Measurements from ENCODE around the gene HEMK1.

The HEMK1 gene

DNA sequence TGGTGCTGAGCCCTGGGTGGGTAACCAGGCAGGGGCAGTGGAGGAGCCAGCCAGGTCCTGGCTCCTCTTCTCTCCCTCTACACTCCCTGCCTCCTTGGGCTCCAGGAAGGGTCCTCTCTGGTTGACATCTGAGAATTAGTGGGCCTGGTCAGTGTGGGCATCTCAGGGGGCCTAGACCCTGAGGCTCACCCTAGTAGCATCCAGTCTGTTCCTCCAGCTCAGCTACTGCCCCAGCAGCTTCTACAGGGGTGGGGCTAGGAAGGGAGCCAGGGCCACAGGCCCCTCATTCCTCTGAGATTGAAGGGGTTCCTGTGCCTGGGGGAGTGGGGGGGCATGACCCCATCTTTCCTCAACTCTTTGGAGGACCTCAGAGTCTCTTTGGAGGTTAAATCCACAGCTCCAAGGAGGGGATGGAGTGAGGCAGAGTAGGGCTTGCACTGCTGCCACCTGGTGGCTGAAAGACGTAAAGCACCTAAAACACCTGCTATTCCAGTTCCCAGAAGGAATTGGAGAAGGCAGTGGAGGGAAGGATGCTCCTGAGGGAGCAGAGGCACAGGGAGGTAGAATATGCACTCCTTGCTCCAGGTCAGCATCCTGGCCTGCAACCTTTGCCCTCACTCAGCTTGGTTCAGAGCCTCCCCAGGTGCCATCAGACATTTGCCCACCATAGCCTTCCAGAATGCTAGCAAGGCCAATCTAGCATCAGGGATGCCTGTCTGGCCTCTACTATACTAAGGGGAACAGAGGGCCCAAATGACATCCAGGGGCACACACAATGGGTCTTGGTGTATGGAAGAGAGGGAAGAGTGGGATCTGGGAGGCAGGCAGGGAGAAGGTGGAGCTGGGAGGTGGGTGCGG lies 26.9 kb upstream of the HEMK1 start:
- peak; percentile 70 for DNase-seq (ENCODE audit: low read depth)

DNA sequence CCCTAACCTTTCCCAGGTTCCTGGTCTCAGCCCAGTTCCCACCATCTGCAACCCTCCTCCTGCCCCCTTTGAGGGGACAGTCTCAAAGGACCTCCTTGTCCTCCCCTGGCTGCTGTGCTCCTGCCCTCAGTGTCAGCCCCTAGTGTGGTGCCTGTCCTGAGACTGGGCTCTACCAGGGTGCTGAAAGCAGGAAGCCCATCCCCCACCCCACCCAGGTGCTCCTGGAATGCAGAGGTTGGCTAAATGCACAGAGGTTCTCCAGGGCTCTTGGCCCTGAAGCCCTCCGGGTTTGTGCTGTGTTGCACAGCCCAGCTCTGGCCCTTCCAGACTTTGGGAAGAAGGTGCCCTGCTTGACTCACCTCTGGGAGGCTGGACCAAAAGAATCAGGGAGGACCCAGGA lies 23.5 kb upstream of the HEMK1 start:
- DNase-seq (ENCODE audit: low read depth), result no peak

DNA sequence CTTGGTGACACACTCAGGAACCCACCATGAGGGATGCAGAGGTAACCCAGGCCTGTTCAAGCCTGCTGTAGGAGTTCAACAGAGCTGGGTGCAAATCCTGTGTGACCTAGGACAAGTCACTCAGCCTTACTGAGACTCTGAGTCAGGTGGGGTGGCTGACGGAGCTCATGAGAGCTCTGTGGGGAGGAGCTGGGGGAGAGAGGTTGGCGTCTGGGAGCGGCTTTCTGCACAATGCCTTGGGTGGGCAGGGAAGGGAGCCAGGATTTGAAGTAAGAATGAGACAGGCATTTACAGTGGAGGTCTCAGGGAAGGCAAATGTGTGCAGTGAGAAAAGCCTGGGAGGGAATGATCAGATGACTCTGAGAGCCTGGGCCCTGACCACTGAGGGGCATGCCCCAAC lies 20.1 kb upstream of the HEMK1 start:
- no peak for DNase-seq (ENCODE audit: low read depth)

DNA sequence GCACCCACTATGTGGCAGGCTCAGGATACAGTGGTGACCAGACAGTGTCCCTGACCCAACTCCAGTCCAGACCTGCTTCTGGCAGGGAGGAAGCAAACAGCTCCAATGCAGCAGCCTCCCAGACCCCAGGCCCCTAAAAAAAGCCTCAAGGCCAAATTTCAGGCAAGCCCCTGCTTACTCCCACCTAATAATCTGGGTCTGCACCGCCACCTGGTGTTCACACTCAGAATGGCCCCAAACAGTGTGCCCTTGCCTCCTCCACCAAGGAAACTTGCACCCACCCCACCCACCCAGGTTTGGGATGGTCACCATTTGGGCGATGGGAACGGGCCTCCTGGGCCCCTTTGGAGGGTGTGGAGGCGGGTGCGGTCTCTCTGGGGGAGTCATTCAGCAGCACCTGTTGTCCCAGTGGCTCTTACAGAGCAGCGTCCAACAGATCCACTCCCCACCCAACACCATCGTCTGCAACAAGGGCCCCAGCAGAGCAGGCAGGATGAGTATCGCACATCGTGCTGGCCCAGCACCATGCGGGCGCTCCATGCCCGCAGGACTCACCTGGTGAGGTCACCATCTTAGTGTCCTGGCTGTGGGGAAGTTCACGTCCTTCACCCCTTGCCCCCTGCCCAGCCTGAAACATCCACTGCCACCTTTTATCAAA lies 19.1 kb upstream of the HEMK1 start:
- peak; percentile 47 for DNase-seq (ENCODE audit: low read depth)

DNA sequence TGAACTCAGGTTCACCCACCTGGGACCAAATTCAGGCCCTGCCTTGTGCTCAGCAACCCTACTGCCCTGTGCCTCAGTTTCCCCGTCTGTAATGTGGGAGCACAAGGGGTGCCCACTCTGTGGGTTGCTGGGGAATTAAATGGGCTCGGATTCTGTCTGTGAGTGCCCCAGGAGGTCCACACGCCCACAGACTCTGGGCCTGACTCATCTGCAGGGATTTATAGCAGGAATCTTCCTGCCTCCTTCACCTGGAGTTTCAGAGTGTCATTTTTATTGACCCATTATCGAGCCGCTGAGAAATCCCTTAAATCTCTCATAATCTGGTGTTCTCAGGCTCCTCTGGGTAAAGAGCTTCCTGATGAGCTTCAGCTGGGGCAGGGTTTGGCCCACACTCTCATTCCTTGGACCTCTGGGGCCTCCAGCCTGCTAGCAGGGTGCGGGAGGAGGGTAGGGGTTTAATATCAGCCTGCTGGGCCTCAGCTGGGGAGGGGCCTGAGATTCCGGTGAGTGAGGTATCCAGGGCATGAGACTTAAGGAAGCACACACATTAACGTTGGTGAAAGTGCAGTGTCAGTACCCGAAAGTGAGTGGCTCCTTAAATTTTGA lies 18.2 kb upstream of the HEMK1 start:
- no peak for DNase-seq (ENCODE audit: low read depth)

DNA sequence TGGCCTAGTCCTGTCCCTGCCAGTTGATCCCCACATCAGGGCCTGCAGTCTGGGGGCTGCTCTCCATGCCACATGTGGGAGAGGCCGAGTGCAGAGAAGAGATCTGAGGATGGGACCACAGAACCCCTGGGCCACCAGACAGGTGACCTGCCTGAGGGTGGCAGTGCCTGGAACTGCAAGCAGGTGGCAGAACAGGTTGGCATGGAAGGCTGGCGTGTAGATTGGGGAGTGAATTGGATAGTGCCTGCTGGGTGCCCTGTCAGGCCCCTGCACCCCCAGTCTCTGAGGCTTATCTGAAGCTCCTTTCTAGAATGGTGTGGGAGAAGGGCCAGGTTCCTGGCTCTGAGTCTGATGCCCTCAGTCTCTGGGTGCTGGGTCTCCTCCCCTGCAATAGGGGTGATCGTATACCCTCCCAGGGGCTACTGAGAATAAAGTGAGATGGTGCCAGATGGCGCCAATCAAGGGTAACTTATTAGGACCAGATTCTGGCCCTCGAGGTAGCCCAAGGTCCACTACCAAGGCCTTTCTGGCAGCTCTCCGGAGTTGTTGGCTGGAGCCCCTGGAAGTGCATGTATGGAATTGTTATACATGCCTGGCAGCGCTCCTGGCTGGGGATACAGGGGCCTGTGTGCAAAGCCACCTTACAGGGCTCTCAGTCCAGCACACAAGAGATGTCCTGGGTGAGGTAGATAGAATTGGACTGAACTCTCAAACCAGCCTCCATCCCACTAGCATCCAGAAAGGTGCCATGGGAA lies 17.5 kb upstream of the HEMK1 start:
- no peak for DNase-seq (ENCODE audit: low read depth)

DNA sequence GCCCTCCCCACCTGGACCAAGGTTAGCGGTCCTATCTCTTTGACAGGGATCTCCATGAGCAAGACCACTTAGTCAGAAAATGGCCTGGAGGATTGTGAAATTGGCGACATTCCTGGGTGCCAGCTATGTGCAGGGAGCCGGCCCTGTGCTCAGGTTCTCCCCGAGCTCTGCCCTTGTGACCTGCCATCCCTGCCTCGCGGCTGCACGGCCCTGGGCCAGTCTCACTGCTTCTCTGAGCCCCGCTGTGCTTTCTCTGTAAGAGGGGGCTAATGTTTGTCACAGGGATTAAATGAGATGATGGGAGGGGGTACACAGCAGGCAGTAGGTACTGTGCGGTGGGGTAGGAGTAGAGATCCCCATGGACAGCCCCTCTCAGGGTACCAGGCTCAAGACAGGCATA lies 16.7 kb upstream of the HEMK1 start:
- no peak for DNase-seq (ENCODE audit: low read depth)

DNA sequence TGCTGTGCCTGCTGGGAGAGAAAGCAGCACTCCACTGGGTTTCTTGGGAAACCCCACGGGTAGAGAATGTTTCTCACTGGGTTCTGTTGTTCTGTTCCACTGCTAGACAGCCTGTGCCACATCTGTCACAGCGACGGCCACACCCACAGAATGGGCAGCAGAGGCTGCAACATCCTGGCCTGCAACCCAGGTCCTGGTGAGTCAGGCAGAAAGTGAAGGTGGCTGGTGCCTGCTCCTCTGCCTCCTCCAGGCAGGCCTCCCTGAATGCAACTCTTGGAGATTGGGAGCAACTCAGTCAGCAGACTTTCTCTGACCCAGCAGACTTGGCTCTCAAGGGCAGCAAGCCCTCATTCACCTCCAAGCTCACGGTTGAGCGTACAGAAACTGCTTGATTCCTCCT lies 14.8 kb upstream of the HEMK1 start:
- no peak for DNase-seq (ENCODE audit: low read depth)

DNA sequence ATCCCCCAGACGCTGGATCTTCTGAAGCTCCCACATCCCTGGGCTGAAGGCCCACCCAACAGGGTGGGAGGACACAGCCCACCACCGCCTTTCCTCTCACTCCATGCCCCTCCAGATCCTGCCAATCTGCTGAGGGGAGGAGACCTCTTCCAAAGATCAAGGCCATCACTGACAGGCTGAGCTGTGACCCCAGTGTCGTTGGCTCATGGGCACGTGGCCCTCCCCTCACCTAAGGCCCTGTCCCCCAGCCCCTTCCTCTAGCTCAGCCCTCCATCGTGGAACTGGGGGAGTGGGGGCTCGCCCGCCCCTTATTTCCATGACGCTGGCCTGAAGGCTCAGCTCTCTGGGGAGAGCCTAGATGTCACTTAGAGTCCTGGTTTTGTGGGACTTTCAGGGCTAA lies 12.2 kb upstream of the HEMK1 start:
- no peak for DNase-seq (ENCODE audit: low read depth)

DNA sequence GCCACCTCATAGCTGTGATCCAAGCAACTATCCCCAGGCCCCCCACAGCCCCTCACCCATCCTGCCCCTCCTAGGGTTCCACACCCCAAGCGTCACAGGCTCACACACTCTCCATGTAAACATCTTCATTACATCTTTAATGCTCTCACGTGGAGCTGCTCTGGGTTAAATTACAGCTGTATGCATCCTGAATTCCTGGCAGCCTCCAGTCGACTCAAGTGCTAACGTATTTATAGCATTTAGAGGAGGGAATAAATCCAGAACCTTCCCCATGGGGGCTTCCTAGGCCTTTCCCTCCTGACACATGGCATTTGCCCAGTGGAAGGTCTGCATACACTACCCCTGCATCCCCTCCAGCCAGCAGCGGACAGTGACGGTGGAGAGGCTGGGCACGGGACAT lies 11.4 kb upstream of the HEMK1 start:
- no peak for DNase-seq (ENCODE audit: low read depth)

DNA sequence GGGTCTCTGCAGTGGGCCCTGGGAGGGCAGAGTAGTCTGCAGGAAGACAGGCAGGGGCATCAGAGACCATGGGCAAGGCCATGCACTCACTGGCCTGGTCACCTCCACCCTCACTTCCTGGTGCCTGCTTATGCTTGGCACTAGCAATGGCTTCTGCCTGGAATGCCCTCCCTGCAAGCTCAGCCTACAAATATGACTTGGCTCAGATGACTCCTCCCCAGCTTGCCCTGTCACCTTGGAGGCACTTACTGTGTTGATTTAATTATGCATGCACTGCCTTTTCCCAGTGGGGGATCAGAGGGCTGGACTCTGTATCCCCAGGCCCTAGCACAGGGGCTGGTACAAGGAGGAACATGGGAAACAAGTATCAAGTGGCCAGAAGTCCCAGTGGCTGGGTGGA lies 9.6 kb upstream of the HEMK1 start:
- peak; percentile 59 for DNase-seq (ENCODE audit: low read depth)

DNA sequence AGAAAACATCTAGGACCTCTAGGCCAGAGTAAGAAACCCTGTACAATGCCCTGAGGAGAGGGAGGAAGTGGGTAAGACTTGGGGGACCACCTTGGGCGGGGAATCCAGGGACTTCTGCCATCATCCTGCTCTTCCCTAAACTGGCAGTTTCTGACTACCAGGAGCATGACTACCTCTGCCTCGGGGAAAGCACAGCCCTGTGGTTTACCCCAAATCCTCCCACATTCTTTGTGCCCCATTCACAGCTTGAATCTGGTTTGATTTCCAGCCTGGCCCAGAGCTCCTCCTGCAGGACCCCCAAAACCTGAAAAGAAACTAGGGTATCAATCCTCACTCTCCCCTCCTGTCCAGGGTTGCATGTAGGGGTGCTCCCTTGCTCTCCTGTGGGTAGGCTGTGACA lies 6.5 kb upstream of the HEMK1 start:
- DNase-seq (ENCODE audit: low read depth), result peak; percentile 91

DNA sequence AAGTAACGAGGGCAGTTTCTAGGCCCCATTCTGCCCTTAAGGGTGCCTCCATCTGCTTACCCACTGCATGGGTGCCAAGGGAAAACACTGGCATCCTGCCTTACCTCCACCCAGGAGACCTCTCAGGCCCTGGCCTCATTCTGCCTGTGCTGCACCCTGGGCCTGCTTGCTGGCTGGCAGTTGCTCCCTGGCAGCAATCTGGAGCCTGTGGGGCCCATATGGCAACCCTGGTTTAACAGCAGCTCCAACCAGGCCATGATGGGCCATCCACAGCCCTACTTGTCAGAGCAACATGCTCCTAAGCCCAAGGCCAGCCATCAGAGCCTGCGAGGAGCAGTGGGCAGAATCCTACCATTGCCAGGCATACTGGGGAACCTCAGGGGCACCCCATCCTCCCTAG lies 5.5 kb upstream of the HEMK1 start:
- no peak for DNase-seq (ENCODE audit: low read depth)

DNA sequence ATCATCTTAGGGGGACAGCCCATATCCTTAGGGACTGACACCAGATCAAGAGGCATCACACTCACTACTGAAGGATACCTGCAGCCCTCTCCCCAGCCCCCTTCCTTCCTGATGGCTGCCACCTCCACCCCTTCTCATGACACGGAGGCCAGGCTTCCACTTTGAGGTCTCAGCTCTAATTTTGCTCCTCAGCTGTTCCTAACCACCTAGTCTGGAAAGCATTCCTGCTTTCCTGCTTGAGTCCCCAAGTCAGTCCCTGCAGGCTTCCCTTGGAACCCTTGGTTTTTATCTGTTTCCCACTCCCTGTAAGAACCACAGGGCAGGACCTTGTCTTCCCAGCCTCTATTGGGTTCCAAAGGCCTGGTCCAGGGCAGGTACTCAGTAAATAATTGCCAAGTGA lies 5.0 kb upstream of the HEMK1 start:
- no peak for DNase-seq (ENCODE audit: low read depth)

DNA sequence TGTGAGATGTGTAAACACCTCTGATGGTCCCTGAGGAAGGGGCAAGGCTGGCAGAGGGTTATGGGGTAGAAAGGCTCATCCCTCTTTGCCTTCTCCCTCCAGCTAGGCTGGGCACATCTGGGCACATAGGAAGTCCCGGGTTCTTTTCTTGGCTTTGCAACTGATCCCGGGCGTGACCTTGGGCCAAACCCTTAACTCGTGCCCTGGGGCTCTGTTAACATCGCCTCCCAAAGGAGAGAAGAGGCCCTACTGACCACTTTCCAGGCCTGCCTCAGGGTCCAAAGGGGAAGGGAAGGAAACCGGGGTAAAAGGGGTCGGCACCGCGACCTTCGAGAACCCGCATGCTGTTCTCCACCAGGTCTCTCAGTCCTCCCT lies 2.3 kb upstream of the HEMK1 start:
- DNase-seq (ENCODE audit: low read depth), result no peak

DNA sequence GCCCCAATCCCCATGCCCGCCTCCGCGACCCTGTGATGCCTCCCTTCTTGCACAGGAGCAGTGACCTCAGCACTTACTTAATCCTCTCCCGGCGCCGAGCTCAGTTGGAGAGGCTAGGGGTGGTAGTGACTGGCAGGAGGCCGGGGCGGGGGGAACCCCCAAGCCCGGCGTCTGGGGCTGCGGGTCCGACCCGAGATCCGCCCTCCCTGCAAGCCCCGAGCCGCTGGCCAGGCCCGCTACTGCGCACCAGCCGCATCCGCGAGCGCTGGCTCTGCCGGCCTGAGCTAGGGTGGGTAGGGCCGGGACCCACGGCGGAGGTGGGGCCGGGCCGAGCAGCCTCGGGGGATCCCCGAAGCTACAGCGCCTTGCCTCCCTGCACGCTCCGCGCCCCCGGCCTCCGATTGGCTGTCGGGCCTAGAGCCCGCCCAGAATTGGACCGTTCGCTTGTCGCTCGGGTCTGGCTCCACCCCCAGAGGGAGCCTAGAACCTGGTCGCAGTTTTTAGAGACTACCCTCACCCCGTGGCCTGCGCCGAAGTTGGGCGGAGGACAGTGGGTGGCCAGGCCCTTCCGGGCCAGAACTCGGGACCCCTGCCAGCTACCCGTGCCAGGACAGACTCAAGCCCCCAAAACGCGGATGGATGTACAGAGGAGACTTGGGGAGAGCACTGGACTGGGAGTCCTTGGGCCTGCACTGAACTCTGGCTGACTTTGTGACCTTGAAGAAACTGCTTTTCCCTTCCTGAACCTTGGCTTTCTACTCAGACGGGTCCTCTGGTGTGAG lies 1.7 kb upstream of the HEMK1 start, which contains the start of gene C3orf18:
Gene C3orf18, minus strand, starts transcription at position 362 of the 782 bp plus-strand sequence. CDS start 2,048 bp downstream, outside the sequence.
- DNase-seq (ENCODE audit: low read depth), result peak; percentile 90

DNA sequence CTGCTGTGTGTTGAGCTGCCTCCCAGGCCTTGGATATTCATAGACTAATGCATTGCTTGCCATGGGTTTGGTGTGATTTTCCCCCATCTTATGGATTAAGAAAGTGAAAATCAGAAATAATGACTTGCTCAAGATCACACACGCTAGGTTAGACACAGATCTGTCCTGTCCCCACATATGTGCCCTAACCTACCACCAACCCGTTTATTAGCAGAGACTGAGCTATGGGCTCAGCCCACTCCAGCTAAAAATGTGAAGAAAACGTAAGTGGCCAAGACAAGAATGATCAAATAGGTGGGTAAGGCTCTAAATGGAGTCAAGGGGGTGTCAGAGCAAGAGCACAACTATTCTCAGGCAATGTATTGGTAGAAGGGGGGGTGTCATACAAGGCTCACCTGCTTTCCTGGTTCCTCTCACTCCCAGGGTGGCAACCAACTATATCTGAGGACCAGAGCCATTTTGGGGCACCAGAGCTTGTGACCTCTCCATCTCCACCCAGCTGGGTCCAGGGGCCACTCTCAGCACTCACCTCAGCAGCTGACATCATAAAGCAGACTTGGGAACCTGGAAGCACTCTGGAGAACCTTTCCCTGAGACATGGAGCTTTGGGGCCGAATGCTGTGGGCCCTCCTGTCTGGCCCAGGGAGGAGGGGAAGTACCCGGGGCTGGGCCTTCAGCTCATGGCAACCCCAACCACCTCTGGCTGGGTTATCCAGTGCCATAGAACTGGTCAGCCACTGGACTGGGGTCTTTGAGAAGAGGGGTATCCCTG lies 1.4 kb downstream of the HEMK1 start:
- DNase-seq (ENCODE audit: low read depth), result no peak

DNA sequence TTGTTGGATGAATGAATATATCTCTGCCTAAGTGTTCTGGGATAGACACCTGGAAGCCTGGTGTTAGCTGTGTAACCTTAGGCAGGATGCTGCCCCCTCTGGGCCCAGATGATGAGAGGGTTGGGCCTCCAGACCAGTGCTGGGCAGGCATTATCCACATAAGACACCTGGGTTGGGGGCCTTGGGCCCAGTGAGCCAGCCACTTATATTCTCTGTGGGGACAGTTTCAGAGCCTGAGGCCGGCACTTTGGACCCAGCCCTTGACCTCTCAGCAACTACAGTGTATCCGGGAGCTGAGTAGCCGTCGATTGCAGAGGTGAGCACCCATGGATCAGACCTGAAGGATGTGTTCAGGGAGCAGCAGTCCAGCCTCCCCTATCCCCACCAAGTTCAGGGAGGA lies 2.2 kb downstream of the HEMK1 start:
- no peak for DNase-seq (ENCODE audit: low read depth)

DNA sequence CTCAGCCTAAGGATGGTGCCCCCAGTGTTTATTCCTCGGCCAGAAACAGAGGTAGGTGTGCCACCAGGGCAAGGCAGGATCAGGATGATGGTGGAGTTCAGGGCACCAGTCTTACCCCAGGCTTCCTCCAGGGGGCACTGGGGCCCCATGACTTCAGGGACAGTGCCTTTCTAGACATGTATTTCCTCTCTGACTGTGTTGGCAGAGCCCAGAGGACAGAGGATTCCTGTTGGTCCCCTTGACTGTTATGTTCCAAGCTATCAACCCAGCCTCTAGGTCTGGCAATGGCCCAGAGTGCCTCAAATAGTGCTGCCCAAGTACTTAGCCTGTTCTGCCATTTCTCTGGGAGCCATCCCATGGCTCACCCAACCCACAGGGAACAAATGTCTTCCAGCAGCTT lies 2.8 kb downstream of the HEMK1 start:
- DNase-seq (ENCODE audit: low read depth), result peak; percentile 75

DNA sequence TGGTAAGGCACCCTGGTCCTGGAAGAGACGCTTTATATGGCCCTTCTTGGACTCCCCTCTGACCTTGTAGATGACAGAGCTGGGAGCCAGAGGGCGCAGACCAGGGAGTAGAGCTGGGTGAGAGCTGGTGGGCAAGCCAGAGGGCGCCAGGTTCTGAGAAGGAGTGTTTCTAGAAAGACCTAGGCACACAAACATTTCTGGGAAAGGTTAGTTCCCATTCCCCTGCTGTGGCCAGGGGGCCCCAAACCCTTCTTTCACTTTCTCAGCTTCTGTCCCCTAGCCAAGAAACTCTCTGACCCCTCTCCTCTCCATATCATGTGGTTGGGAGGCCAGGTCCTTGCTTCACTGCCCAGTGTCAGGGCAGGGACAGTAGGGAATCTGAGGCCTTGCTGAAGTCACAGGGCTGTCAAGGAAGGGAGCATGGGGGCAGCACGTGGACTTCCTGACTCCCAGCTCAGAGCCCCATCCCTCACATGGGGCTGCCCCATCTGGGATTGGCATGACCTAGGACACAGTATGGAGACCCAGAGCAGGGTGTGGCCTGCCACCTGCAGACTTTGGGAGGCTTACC lies 3.6 kb downstream of the HEMK1 start:
- no peak for DNase-seq (ENCODE audit: low read depth)
